HG02623 (cell line): ENCODE measurements around the gene SMIM23.

Experiments
- ATAC-seq: cut with Tn5 transposase; IDR thresholded peaks from one replicate; pipeline ENCODE4 v1.9.1; 2021; ENCODE audit warnings: moderate library complexity; ENCODE audit not compliant: unreplicated experiment

The SMIM23 gene

GRCh38 chr5:171785517-171785916 lies at the start of gene SMIM23:
Gene SMIM23 (plus strand): TSS chr5:171785817. CDS start chr5:171785872, 55 bp downstream.
- no peak for ATAC-seq

GRCh38 chr5:171736976-171737891 lies 48.4 kb upstream of the SMIM23 start:
- no peak for ATAC-seq

GRCh38 chr5:171738501-171738900 lies 47.1 kb upstream of the SMIM23 start:
- ATAC-seq: no peak

- no peak for ATAC-seq
Observed at GRCh38 chr5:171739271-171739670, 46.3 kb upstream of the SMIM23 start.

GRCh38 chr5:171743436-171744076 lies 42.1 kb upstream of the SMIM23 start:
- ATAC-seq: no peak

- ATAC-seq: no peak
Observed at GRCh38 chr5:171744264-171744663, 41.4 kb upstream of the SMIM23 start.

GRCh38 chr5:171744882-171745281 lies 40.7 kb upstream of the SMIM23 start:
- no peak for ATAC-seq

GRCh38 chr5:171745602-171746001 lies 40.0 kb upstream of the SMIM23 start:
- ATAC-seq: no peak

GRCh38 chr5:171747061-171747859 lies 38.4 kb upstream of the SMIM23 start:
- no peak for ATAC-seq

GRCh38 chr5:171748720-171749119 lies 36.9 kb upstream of the SMIM23 start:
- no peak for ATAC-seq

GRCh38 chr5:171749365-171749764 lies 36.3 kb upstream of the SMIM23 start:
- ATAC-seq: no peak

GRCh38 chr5:171750311-171750788 lies 35.3 kb upstream of the SMIM23 start:
- no peak for ATAC-seq

- ATAC-seq: no peak
Observed at GRCh38 chr5:171755354-171755821, 30.2 kb upstream of the SMIM23 start.

- ATAC-seq: no peak
Observed at GRCh38 chr5:171757853-171758535, 27.6 kb upstream of the SMIM23 start.

- no peak for ATAC-seq
Observed at GRCh38 chr5:171759777-171760176, 25.8 kb upstream of the SMIM23 start.

- no peak for ATAC-seq
Observed at GRCh38 chr5:171762021-171762608, 23.5 kb upstream of the SMIM23 start.

GRCh38 chr5:171762903-171763302 lies 22.7 kb upstream of the SMIM23 start:
- no peak for ATAC-seq

- no peak for ATAC-seq
Observed at GRCh38 chr5:171764265-171764664, 21.4 kb upstream of the SMIM23 start.

- no peak for ATAC-seq
Observed at GRCh38 chr5:171766875-171767274, 18.7 kb upstream of the SMIM23 start.

- no peak for ATAC-seq
Observed at GRCh38 chr5:171770153-171770552, 15.5 kb upstream of the SMIM23 start.
